Measurements from ENCODE around the gene CD109.
A peak's percentile ranks its signal among the peaks of the same experiment; 100 is the strongest.
"Not testable (repeated sequence)": the region's sequence is repeated elsewhere in the genome, so short reads cannot be mapped to it uniquely, and the experiment has no call there.

CD109 gene

DNA sequence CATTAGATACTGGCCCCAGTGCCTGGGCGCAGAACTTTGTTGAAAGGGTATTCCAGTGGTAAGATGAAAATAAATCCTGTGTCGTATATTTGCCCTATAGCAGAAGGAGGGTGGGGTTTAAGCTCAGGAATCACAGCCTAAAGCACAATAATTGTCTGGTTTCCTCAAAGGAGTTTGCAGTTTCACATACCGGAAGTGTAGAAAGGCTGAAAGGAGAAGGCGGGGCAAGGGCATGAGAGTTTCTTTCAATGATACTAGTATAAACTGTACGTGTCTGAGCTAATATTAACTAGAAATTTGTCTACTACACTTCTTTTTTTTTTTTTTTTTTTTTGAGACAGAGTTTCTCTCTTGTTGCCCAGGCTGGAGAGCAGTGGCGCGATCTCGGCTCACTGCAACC lies 29.2 kb downstream of the CD109 start:
- WGBS (ENCODE audit: insufficient coverage, insufficient read length) = no CpG with 5 or more reads among the region's 8 CpGs
- not testable (repeated sequence) for H3K36me3 ChIP-seq (ENCODE audit: control insufficient read depth, insufficient read depth, low read length); H3K4me3 ChIP-seq (ENCODE audit: low read length); H3K4me1 ChIP-seq (ENCODE audit: control insufficient read depth, insufficient read depth, low read length); H3K27me3 ChIP-seq (ENCODE audit: control insufficient read depth, insufficient read depth, low read length); DNase-seq (ENCODE audit: low read depth, low spot score); H3K9me3 ChIP-seq (ENCODE audit: control insufficient read depth, insufficient read depth, low read length); H3K27ac ChIP-seq (ENCODE audit: low read length)

- H3K27ac ChIP-seq (ENCODE audit: low read length) = no peak overlapping the region
- no peaks in the 10 kb centered on the region for H3K27me3 ChIP-seq (ENCODE audit: control insufficient read depth, insufficient read depth, low read length)
- H3K36me3 ChIP-seq (ENCODE audit: control insufficient read depth, insufficient read depth, low read length) = no peaks in the 10 kb centered on the region
- no peak overlapping the region for H3K4me3 ChIP-seq (ENCODE audit: low read length)
- no peaks in the 10 kb centered on the region for H3K9me3 ChIP-seq (ENCODE audit: control insufficient read depth, insufficient read depth, low read length)
- DNase-seq (ENCODE audit: low read depth, low spot score) = no peak
- H3K4me1 ChIP-seq (ENCODE audit: control insufficient read depth, insufficient read depth, low read length) = no peaks in the 10 kb centered on the region
- no CpG with 5 or more reads among the region's 5 CpGs for WGBS (ENCODE audit: insufficient coverage, insufficient read length)
These were observed 31.1 kb downstream of the CD109 start for GRCh38 chr6:73727114-73727513.

DNA sequence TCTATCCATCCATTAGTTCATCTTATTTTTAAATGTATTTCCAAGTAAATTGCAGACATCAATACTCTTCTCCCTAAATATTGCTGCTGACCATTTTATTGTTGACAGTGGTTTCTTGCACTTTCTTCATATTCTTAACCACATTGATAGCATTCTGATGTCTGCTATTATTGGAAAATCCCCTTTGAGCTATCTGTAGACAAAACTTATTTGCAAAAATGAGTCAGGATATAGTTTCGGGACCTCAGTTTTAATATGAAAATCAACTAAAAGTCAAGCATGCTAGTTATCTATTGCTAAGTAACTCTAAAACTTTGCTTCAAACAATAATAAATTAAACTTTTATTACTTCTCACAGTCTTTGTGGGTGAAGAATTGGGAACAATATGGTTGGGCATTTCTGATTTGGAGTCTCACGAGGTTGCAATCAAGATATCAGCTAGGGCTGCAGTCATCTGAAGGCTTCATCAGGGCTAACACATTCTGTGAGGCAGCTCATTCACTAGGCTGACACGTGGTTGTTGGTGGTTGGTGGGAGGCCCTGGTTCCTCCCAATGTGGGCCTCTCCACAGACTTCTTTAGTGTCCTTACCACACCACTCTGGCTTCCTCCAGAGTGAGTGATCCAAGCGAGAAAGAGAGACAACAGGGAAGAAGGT lies 32.7 kb downstream of the CD109 start:
- Histone ChIP-seq H3K27me3 (ENCODE audit: control insufficient read depth, insufficient read depth, low read length) (no peaks in the 10 kb centered on the region), H3K9me3 (ENCODE audit: control insufficient read depth, insufficient read depth, low read length) (no peaks in the 10 kb centered on the region), H3K36me3 (ENCODE audit: control insufficient read depth, insufficient read depth, low read length) (no peaks in the 10 kb centered on the region), H3K4me3 (ENCODE audit: low read length) (no peak overlapping the region), H3K4me1 (ENCODE audit: control insufficient read depth, insufficient read depth, low read length) (no peaks in the 10 kb centered on the region), H3K27ac (ENCODE audit: low read length) (no peak overlapping the region)
- no CpG with 5 or more reads among the region's 4 CpGs for WGBS (ENCODE audit: insufficient coverage, insufficient read length)
- DNase-seq (ENCODE audit: low read depth, low spot score) = no peak

- no peak for DNase-seq (ENCODE audit: low read depth, low spot score)
- no peak overlapping the region for H3K4me3 ChIP-seq (ENCODE audit: low read length)
- H3K27me3 ChIP-seq (ENCODE audit: control insufficient read depth, insufficient read depth, low read length) = no peaks in the 10 kb centered on the region
- no peaks in the 10 kb centered on the region for H3K9me3 ChIP-seq (ENCODE audit: control insufficient read depth, insufficient read depth, low read length)
- no CpG with 5 or more reads among the region's 5 CpGs for WGBS (ENCODE audit: insufficient coverage, insufficient read length)
- no peaks in the 10 kb centered on the region for H3K36me3 ChIP-seq (ENCODE audit: control insufficient read depth, insufficient read depth, low read length)
- no peaks in the 10 kb centered on the region for H3K4me1 ChIP-seq (ENCODE audit: control insufficient read depth, insufficient read depth, low read length)
- no peak overlapping the region for H3K27ac ChIP-seq (ENCODE audit: low read length)
These were observed 35.3 kb downstream of the CD109 start for GRCh38 chr6:73731285-73731684.

- no peaks in the 10 kb centered on the region for H3K9me3 ChIP-seq (ENCODE audit: control insufficient read depth, insufficient read depth, low read length)
- H3K4me3 ChIP-seq (ENCODE audit: low read length) = no peak overlapping the region
- no peaks in the 10 kb centered on the region for H3K36me3 ChIP-seq (ENCODE audit: control insufficient read depth, insufficient read depth, low read length)
- peak; percentile 43 for DNase-seq (ENCODE audit: low read depth, low spot score)
- no peak overlapping the region for H3K27ac ChIP-seq (ENCODE audit: low read length)
- no peaks in the 10 kb centered on the region for H3K27me3 ChIP-seq (ENCODE audit: control insufficient read depth, insufficient read depth, low read length)
- H3K4me1 ChIP-seq (ENCODE audit: control insufficient read depth, insufficient read depth, low read length) = no peaks in the 10 kb centered on the region
- WGBS (ENCODE audit: insufficient coverage, insufficient read length) = no CpG with 5 or more reads among the region's 6 CpGs
These were observed 37.1 kb downstream of the CD109 start for GRCh38 chr6:73732845-73733675.

- no CpG with 5 or more reads among the region's 6 CpGs for WGBS (ENCODE audit: insufficient coverage, insufficient read length)
- H3K27me3 ChIP-seq (ENCODE audit: control insufficient read depth, insufficient read depth, low read length) = no peaks in the 10 kb centered on the region
- DNase-seq (ENCODE audit: low read depth, low spot score) = no peak
- no peaks in the 10 kb centered on the region for H3K4me1 ChIP-seq (ENCODE audit: control insufficient read depth, insufficient read depth, low read length)
- H3K36me3 ChIP-seq (ENCODE audit: control insufficient read depth, insufficient read depth, low read length) = no peaks in the 10 kb centered on the region
- H3K27ac ChIP-seq (ENCODE audit: low read length) = no peak overlapping the region
- no peaks in the 10 kb centered on the region for H3K9me3 ChIP-seq (ENCODE audit: control insufficient read depth, insufficient read depth, low read length)
- H3K4me3 ChIP-seq (ENCODE audit: low read length) = no peak overlapping the region
These were observed 37.8 kb downstream of the CD109 start for GRCh38 chr6:73733791-73734190.

- no peak overlapping the region for H3K27ac ChIP-seq (ENCODE audit: low read length)
- no peaks in the 10 kb centered on the region for H3K4me1 ChIP-seq (ENCODE audit: control insufficient read depth, insufficient read depth, low read length)
- no peak overlapping the region for H3K4me3 ChIP-seq (ENCODE audit: low read length)
- H3K36me3 ChIP-seq (ENCODE audit: control insufficient read depth, insufficient read depth, low read length) = no peaks in the 10 kb centered on the region
- no peaks in the 10 kb centered on the region for H3K27me3 ChIP-seq (ENCODE audit: control insufficient read depth, insufficient read depth, low read length)
- no peak for DNase-seq (ENCODE audit: low read depth, low spot score)
- no CpG with 5 or more reads among the region's 2 CpGs for WGBS (ENCODE audit: insufficient coverage, insufficient read length)
- no peaks in the 10 kb centered on the region for H3K9me3 ChIP-seq (ENCODE audit: control insufficient read depth, insufficient read depth, low read length)
These were observed 38.9 kb downstream of the CD109 start for GRCh38 chr6:73734832-73735453.

GRCh38 chr6:73738367-73739028 lies 42.5 kb downstream of the CD109 start:
- Histone ChIP-seq H3K27me3 (ENCODE audit: control insufficient read depth, insufficient read depth, low read length) (no peaks in the 10 kb centered on the region), H3K9me3 (ENCODE audit: control insufficient read depth, insufficient read depth, low read length) (no peaks in the 10 kb centered on the region), H3K27ac (ENCODE audit: low read length) (no peak overlapping the region), H3K4me3 (ENCODE audit: low read length) (no peak overlapping the region), H3K36me3 (ENCODE audit: control insufficient read depth, insufficient read depth, low read length) (no peaks in the 10 kb centered on the region), H3K4me1 (ENCODE audit: control insufficient read depth, insufficient read depth, low read length) (no peaks in the 10 kb centered on the region)
- no peak for DNase-seq (ENCODE audit: low read depth, low spot score)
- WGBS (ENCODE audit: insufficient coverage, insufficient read length) = no CpG with 5 or more reads among the region's 5 CpGs

DNA sequence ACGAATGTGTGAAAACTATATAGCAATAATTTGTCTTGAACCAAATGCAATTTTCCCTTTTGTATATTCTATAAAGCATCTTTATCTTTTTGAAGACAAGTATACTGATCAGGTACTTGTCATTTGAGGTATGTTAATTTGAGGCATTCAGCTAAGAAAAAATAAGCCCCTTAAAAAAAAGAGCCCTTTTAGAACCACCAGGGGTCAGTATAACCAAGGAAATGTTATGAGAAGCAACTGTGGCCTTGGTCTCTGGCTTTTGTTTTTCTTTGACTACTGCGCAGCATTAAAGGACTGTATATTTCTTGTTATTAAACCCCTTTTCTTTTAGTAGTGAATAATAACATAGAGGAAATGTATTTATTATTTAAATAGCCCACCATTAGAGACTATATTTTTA lies 43.1 kb downstream of the CD109 start:
- no peak overlapping the region for H3K4me3 ChIP-seq (ENCODE audit: low read length)
- no peak overlapping the region for H3K27ac ChIP-seq (ENCODE audit: low read length)
- H3K4me1 ChIP-seq (ENCODE audit: control insufficient read depth, insufficient read depth, low read length) = no peaks in the 10 kb centered on the region
- H3K27me3 ChIP-seq (ENCODE audit: control insufficient read depth, insufficient read depth, low read length) = no peaks in the 10 kb centered on the region
- no CpG with 5 or more reads among the region's 2 CpGs for WGBS (ENCODE audit: insufficient coverage, insufficient read length)
- no peaks in the 10 kb centered on the region for H3K36me3 ChIP-seq (ENCODE audit: control insufficient read depth, insufficient read depth, low read length)
- DNase-seq (ENCODE audit: low read depth, low spot score) = peak; percentile 43
- H3K9me3 ChIP-seq (ENCODE audit: control insufficient read depth, insufficient read depth, low read length) = no peaks in the 10 kb centered on the region

DNA sequence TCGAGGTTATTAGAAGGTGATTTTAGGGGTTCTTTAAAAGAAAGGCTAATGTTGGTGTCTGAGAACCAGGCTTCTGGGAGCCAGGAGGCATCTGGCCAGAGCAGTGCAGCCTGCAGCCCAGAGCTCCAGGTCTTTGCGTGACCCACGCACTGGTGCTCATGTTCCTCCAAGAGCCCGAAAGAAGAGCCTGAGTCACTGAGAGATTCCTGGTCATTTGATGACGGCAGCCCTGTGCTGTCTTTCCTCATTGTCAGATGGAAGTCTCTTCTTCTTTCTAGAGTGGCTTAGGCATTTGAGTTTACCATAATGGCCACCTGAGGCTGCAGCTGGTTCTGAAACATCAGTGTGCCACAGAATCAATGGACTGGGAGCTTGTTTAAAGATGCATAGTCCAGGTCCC lies 46.4 kb downstream of the CD109 start:
- no peak for DNase-seq (ENCODE audit: low read depth, low spot score)
- no peaks in the 10 kb centered on the region for H3K36me3 ChIP-seq (ENCODE audit: control insufficient read depth, insufficient read depth, low read length)
- no peak overlapping the region for H3K4me3 ChIP-seq (ENCODE audit: low read length)
- H3K27ac ChIP-seq (ENCODE audit: low read length) = no peak overlapping the region
- no peaks in the 10 kb centered on the region for H3K27me3 ChIP-seq (ENCODE audit: control insufficient read depth, insufficient read depth, low read length)
- WGBS (ENCODE audit: insufficient coverage, insufficient read length) = 100% methylated on average over 1 of the region's 5 CpGs
- H3K4me1 ChIP-seq (ENCODE audit: control insufficient read depth, insufficient read depth, low read length) = no peaks in the 10 kb centered on the region
- no peaks in the 10 kb centered on the region for H3K9me3 ChIP-seq (ENCODE audit: control insufficient read depth, insufficient read depth, low read length)
